ENCODE data around the gene GDPGP1. TPM values are rescaled to one million over a fixed set of nuclear protein-coding genes. Genes with fewer than 3 reads are reported as not detected.

Gene GDPGP1
- total RNA-seq, 4 donors from 2014 or later = 7.1 to 28.1 (median 13.6) TPM

DNA sequence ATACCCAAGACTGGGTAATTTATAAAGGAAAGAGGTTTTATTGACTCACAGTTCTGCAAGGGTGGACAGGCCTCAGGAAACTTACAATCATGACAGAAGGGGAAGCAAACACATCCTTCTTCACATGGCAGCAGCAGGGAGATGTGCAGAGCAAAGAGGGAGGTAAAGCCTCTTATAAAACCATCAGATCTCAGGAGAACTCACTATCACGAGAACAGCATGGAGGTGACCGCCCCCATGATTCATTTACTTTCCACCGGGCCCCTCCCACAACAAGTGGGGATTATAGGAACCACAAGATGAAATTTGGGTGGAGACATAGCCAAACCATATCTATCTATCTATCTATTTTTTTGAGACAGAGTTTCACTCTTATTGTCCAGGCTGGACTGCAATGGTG lies 5.4 kb downstream of the GDPGP1 start:
- Histone ChIP-seq H3K9me3 (no peaks in the 10 kb centered on the region), H3K27ac (no peak overlapping the region), H3K4me3 (replicated peaks in 1 of 3) (no peak overlapping the region), H3K36me3 (peaks cover 10 to 11% of the 10 kb centered on the region in 2 donors), H3K4me1 (peaks cover 4 to 8% of the 10 kb centered on the region in 2 donors), H3K27me3 (no peaks in the 10 kb centered on the region)
- intact Hi-C loops (cut with DNase I) = no loop called here
- DNase-seq = no peak
- TF ChIP-seq CTCF (IDR thresholded peaks at IDR 0.05) (no peak), POLR2A (IDR thresholded peaks at IDR 0.05) (no peak)
- WGBS, 2 donors = 86% methylated on average over 3 of the region's 3 CpGs

GRCh38 chr15:90240856-90241255 lies 6.8 kb downstream of the GDPGP1 start:
- Histone ChIP-seq H3K4me1 (no peaks in the 10 kb centered on the region), H3K36me3 (peaks cover 10 to 11% of the 10 kb centered on the region in 2 donors), H3K4me3 (replicated peaks in 1 of 3) (no peak overlapping the region), H3K27ac (no peak overlapping the region), H3K9me3 (no peaks in the 10 kb centered on the region), H3K27me3 (no peaks in the 10 kb centered on the region)
- no peak for DNase-seq
- WGBS, 2 donors = 91 to 95% methylated on average over 6 to 8 of the region's 8 CpGs
- intact Hi-C loops (cut with DNase I) = no loop called here
- TF ChIP-seq POLR2A (IDR thresholded peaks at IDR 0.05) (no peak), CTCF (IDR thresholded peaks at IDR 0.05) (no peak)

DNA sequence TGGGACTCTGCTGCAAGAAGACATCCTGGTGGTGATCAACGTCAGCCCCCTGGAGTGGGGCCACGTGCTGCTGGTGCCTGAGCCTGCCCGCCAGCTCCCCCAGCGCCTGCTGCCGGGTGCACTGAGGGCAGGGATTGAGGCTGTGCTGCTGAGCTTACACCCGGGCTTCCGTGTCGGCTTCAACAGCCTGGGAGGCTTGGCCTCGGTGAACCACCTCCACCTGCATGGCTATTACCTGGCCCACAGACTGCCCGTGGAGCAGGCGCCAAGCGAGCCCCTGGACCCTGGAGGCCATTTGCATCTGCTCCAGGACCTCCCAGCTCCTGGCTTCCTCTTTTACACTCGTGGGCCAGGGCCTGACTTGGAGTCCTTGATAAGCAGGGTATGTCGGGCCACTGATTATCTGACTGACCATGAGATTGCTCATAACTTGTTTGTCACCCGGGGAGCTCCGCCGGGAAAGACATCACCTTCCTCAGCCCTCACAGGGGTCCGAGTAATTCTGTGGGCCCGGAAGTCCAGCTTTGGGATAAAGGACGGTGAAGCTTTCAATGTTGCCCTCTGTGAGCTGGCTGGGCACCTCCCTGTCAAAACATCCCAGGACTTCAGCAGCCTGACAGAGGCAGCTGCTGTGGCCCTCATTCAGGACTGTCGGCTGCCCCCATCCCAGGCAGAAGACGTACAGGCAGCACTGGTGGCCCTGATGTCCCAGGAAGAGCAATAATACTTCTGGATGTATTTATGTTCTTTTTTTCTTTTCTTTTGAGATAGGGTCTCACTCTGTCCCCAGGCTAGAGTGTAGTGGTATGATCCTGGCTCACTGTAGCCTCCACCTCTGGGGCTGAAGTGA lies 7.6 kb downstream of the GDPGP1 start:
- no peaks in the 10 kb centered on the region for H3K4me1 ChIP-seq
- DNase-seq = no peak
- H3K27me3 ChIP-seq = no peaks in the 10 kb centered on the region
- intact Hi-C loops (cut with DNase I) = no loop called here
- TF ChIP-seq CTCF (IDR thresholded peaks at IDR 0.05) = no peak
- no peak for TF ChIP-seq POLR2A (IDR thresholded peaks at IDR 0.05)
- no peaks in the 10 kb centered on the region for H3K9me3 ChIP-seq
- no peak overlapping the region for H3K4me3 ChIP-seq (replicated peaks in 1 of 3)
- H3K27ac ChIP-seq = no peak overlapping the region
- peaks cover 5 to 10% of the 10 kb centered on the region in 2 donors for H3K36me3 ChIP-seq
- WGBS, 2 donors = 89 to 94% methylated on average over 8 to 21 of the region's 22 CpGs

DNA sequence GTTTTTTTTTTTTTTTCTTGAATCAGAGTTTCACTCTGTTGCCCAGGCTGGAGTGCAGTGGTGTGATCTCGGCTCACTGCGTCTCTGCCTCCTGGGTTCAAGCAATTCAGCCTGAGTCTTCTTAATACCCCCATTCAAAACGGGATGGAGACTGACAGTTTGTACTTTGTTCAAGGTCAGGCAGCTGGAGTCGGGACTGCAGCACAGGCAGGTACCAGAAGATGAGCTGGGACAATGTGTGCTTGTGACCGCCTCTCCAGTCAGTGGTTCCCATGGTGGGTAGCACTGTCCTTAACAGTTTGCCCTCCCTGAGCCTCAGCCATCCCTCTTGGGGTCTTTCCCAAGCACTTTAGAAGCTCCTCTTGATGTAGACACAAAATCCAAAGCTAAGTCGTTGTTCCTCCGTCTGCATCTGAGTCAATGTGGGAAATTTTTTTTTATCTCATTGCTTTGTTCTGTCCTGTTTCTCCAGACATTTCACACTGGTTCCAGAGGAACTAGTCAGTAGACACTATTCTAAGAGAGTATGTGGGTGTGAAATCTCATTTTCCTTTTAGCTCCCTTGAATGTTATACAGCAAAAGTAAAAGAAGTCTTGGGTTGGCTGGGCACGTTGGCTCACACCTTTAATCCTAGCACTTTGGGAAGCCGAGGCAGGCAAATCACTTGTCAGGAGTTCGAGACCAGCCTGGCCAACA lies 10.1 kb downstream of the GDPGP1 start:
- no peaks in the 10 kb centered on the region for H3K27me3 ChIP-seq
- 88 to 89% methylated on average over 10 of the region's 10 CpGs for WGBS, 2 donors
- H3K9me3 ChIP-seq = no peaks in the 10 kb centered on the region
- H3K4me1 ChIP-seq = peaks cover 0 to 4% of the 10 kb centered on the region in 2 donors
- intact Hi-C loops (cut with DNase I) = no loop called here
- no peak for DNase-seq
- no peak overlapping the region for H3K27ac ChIP-seq
- H3K36me3 ChIP-seq = peaks cover 0 to 5% of the 10 kb centered on the region in 2 donors
- TF ChIP-seq CTCF (IDR thresholded peaks at IDR 0.05) (no peak), POLR2A (IDR thresholded peaks at IDR 0.05) (no peak)
- no peak overlapping the region for H3K4me3 ChIP-seq (replicated peaks in 1 of 3)

GRCh38 chr15:90248789-90249202 lies 14.8 kb downstream of the GDPGP1 start:
- peaks cover 8 to 10% of the 10 kb centered on the region in 2 donors for H3K4me1 ChIP-seq
- peak in 1 of 2 donors; percentile 12 for DNase-seq
- no peaks in the 10 kb centered on the region for H3K36me3 ChIP-seq
- intact Hi-C loops (cut with DNase I) = no loop called here
- H3K27me3 ChIP-seq = no peaks in the 10 kb centered on the region
- peak overlapping the region; percentile 35 to 63 (median 56) for H3K27ac ChIP-seq
- peak overlapping the region in 1 of 3 donors; percentile 53 for H3K4me3 ChIP-seq (replicated peaks in 1 of 3)
- H3K9me3 ChIP-seq = no peaks in the 10 kb centered on the region
- TF ChIP-seq POLR2A (IDR thresholded peaks at IDR 0.05) = no peak
- no peak for TF ChIP-seq CTCF (IDR thresholded peaks at IDR 0.05)
- WGBS, 2 donors = 77 to 79% methylated on average over 6 of the region's 6 CpGs

Measured in thyroid gland (tissue), 4 donors.